Activated B cell treated with CpG ODN at 0.5 μM for 24 hours (primary cell): ENCODE data around the gene NMBR. TPM values are rescaled to one million over a fixed set of nuclear protein-coding genes. Genes with fewer than 3 reads are reported as not detected.
"Not testable (repeated sequence)": the region's sequence is repeated elsewhere in the genome, so short reads cannot be mapped to it uniquely, and the experiment has no call there.

Experiments used
- ATAC-seq: fragments of 200-7000 bp; cut with Tn5 transposase; one replicate; pipeline ENCODE4 v1.10.0; 2021; ENCODE audit warnings: low read depth, mild to moderate bottlenecking, moderate library complexity
- CTCF ChIA-PET: fragments of 350-600 bp; sonication (Branson Sonifier 250); formaldehyde crosslinking; loops from one replicate; lab custom pipeline; 2021; ENCODE audit warnings: antibody characterized with exemption; lab: Charles Lee
- POLR2A ChIA-PET: fragments of 350-600 bp; sonication (Branson Sonifier 250); formaldehyde crosslinking; loops from one replicate; lab custom pipeline; 2021; ENCODE audit warnings: antibody characterized with exemption; lab: Charles Lee
- DNase-seq: peaks from one replicate; pipeline ENCODE4 v3.0.0; 2022
- H3K27ac Mint-ChIP-seq: one replicate; pipeline ENCODE4 v1.8.0; 2020; ENCODE audit warnings: mixed read lengths
- H3K27me3 Mint-ChIP-seq: one replicate; pipeline ENCODE4 v1.8.0; 2021; ENCODE audit warnings: mixed read lengths
- H3K36me3 Mint-ChIP-seq: one replicate; pipeline ENCODE4 v1.8.0; 2021; ENCODE audit warnings: low read depth, mixed read lengths
- H3K4me1 Mint-ChIP-seq: one replicate; pipeline ENCODE4 v1.8.0; 2021; ENCODE audit warnings: mixed read lengths
- H3K4me3 Mint-ChIP-seq: one replicate; pipeline ENCODE4 v1.8.0; 2020; ENCODE audit warnings: mild to moderate bottlenecking, mixed read lengths
- H3K9me3 Mint-ChIP-seq: one replicate; pipeline ENCODE4 v1.8.0; 2020; ENCODE audit warnings: mixed read lengths
- CTCF ChIP-seq: fragments of 200-600 bp; IDR thresholded peaks from one replicate; pipeline ENCODE4 v1.8.0; 2022; ENCODE audit warnings: antibody characterized with exemption, mild to moderate bottlenecking
- intact Hi-C: fragments of 100-400 bp; cut with micrococcal nuclease; formaldehyde crosslinking; loops from one replicate; pipeline ENCODE4 v1.15.1; 2024
- total RNA-seq: library from RNA; stranded (reverse); gene quantifications from 2 replicates; pipeline ENCODE4 v1.2.3, GENCODE V29; 2022

The NMBR gene
- total RNA-seq, 1 donor from 2014 or later, result not detected

- H3K4me3 Mint-ChIP-seq, result no peak overlapping the region
- no peaks in the 10 kb centered on the region for H3K27me3 Mint-ChIP-seq
- H3K36me3 Mint-ChIP-seq, result peaks cover 53% of the 10 kb centered on the region
- no peak overlapping the region for H3K27ac Mint-ChIP-seq
- H3K9me3 Mint-ChIP-seq, result no peaks in the 10 kb centered on the region
- DNase-seq, result no peak
- intact Hi-C loops, result no loop called here
- H3K4me1 Mint-ChIP-seq, result peaks cover 13% of the 10 kb centered on the region
- TF ChIP-seq CTCF, result no peak
- POLR2A ChIA-PET, result no interaction called here
- ATAC-seq, result no peak
- CTCF ChIA-PET, result no interaction called here
Observed at GRCh38 chr6:142167486-142167885, 20.6 kb upstream of the NMBR start.

GRCh38 chr6:142167071-142167470 is 20.1 kb upstream of the NMBR start:
- no peaks in the 10 kb centered on the region for H3K9me3 Mint-ChIP-seq
- no peak for ATAC-seq
- DNase-seq, result no peak
- ChIA-PET POLR2A (no interaction called here), CTCF (no interaction called here)
- no peak overlapping the region for H3K4me3 Mint-ChIP-seq
- peaks cover 49% of the 10 kb centered on the region for H3K36me3 Mint-ChIP-seq
- no peak overlapping the region for H3K27ac Mint-ChIP-seq
- TF ChIP-seq CTCF, result no peak
- intact Hi-C loops, result no loop called here
- peaks cover 17% of the 10 kb centered on the region for H3K4me1 Mint-ChIP-seq
- H3K27me3 Mint-ChIP-seq, result no peaks in the 10 kb centered on the region

GRCh38 chr6:142165227-142165626 is 18.3 kb upstream of the NMBR start:
- Mint-ChIP-seq H3K27ac (no peak overlapping the region), H3K27me3 (no peaks in the 10 kb centered on the region), H3K4me1 (peaks cover 22% of the 10 kb centered on the region), H3K4me3 (no peak overlapping the region), H3K36me3 (peaks cover 38% of the 10 kb centered on the region), H3K9me3 (no peaks in the 10 kb centered on the region)
- DNase-seq, result no peak
- POLR2A ChIA-PET, result no interaction called here
- intact Hi-C loops, result no loop called here
- TF ChIP-seq CTCF, result no peak
- CTCF ChIA-PET, result no interaction called here
- ATAC-seq, result no peak

DNA sequence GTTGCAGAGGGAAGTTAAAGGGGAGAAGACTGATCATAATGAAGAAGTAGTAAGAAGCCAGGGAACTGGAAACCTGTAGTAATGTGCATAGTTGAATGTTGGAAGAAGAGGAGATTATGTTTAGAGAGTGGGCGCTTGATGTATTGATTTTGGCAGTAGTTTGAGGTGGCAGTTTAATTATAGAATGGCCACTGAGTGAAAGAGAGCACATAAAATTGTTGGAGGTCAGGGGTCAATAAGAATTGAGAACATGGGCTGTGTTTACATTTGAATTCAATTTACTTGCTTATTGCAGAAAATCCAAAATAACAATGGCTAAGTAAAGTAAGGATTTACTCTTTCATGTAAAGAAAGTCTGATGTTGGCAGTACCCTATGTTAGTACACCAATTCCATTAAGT is 15.9 kb upstream of the NMBR start:
- ChIA-PET POLR2A (no interaction called here), CTCF (no interaction called here)
- Mint-ChIP-seq H3K27me3 (no peaks in the 10 kb centered on the region), H3K36me3 (peaks cover 30% of the 10 kb centered on the region), H3K27ac (no peak overlapping the region), H3K4me1 (peaks cover 26% of the 10 kb centered on the region), H3K9me3 (no peaks in the 10 kb centered on the region), H3K4me3 (no peak overlapping the region)
- intact Hi-C loops, result no loop called here
- DNase-seq, result no peak
- no peak for TF ChIP-seq CTCF
- no peak for ATAC-seq

GRCh38 chr6:142156758-142157068 is 9.8 kb upstream of the NMBR start:
- H3K27ac Mint-ChIP-seq, DNase-seq, POLR2A ChIA-PET, H3K4me3 Mint-ChIP-seq, H3K9me3 Mint-ChIP-seq, ATAC-seq, intact Hi-C loops, H3K27me3 Mint-ChIP-seq: not testable (repeated sequence)
- CTCF ChIA-PET, result interaction anchor here (1.4 to 1.9 kb wide), 3 partner anchors 9 to 40 kb away, joined by 3 to 9 read pairs (median 4); partner anchors contain the start of genes NMBR and VTA1
- Mint-ChIP-seq H3K4me1 (peaks cover 40% of the 10 kb centered on the region), H3K36me3 (peaks cover 15% of the 10 kb centered on the region)
